ENCODE results near the gene GAS2L2.

GAS2L2 gene

GRCh38 chr17:35752945-35753764 is at the start of gene GAS2L2:
Gene GAS2L2, minus strand, starts transcription at chr17:35753239. Its CDS starts 389 bp downstream, at chr17:35752850.
- no peak for TF ChIP-seq Cebpa-rat (IDR thresholded peaks at IDR 0.05)
- Histone ChIP-seq H3K27ac (no peak within 1 kb of the TSS), H3K9ac (no peak within 1 kb of the TSS)

GRCh38 chr17:35801583-35802224 is 48.7 kb upstream of the GAS2L2 start:
- H3K27ac ChIP-seq = peak overlapping the region in 10 of 11 experiments; percentile 49 to 85 (median 74); a peak in 19 of 22 replicates
- H4K20me1 ChIP-seq = no peaks in the 10 kb centered on the region
- no peaks in the 10 kb centered on the region for H3K36me3 ChIP-seq
- peak overlapping the region; percentile 55 to 88 (median 74) for H3K4me2 ChIP-seq
- peak overlapping the region in 2 of 10 experiments; percentile 9 to 28; a peak in 1 of 20 replicates for H3K4me3 ChIP-seq
- H3K27me3 ChIP-seq = peaks cover 2 to 16% (median 11%) of the 10 kb centered on the region in 11 experiments; a peak in 20 of 22 replicates
- no peak; a peak in 1 of 22 replicates for TF ChIP-seq Cebpa-rat (IDR thresholded peaks at IDR 0.05)
- peak overlapping the region in 10 of 11 experiments; percentile 15 to 70 (median 54); a peak in 17 of 22 replicates for H3K9ac ChIP-seq
- H3K4me1 ChIP-seq = peaks cover 11 to 41% (median 31%) of the 10 kb centered on the region in 10 experiments
- no peaks in the 10 kb centered on the region for H3K9me3 ChIP-seq (replicated peaks in 1 of 11)

More at GRCh38 chr17:35752945-35753764, at the start of gene GAS2L2:
- Histone ChIP-seq H3K4me1 (peaks cover 13 to 22% (median 18%) of the 10 kb centered on the region in 10 experiments; a peak in 19 of 20 replicates), H3K4me3 (no peak within 1 kb of the TSS), H4K20me1 (peaks cover 0 to 24% (median 0%) of the 10 kb centered on the region in 11 experiments; a peak in 6 of 22 replicates), H3K27me3 (peaks cover 27 to 36% (median 33%) of the 10 kb centered on the region in 11 experiments), H3K4me2 (peak within 1 kb of the TSS in 8 of 11 experiments; percentile 4 to 59 (median 30); a peak in 10 of 22 replicates), H3K36me3 (no peaks in the 10 kb centered on the region), H3K9me3 (replicated peaks in 1 of 11) (0 out of 22 replicates have a peak, but pooled peaks cover 0 to 3% (median 0%) of the 10 kb centered on the region in 11 experiments)

GRCh38 chr17:35799942-35800341 is 46.9 kb upstream of the GAS2L2 start:
- no peak overlapping the region for H3K9ac ChIP-seq
- no peak for TF ChIP-seq Cebpa-rat (IDR thresholded peaks at IDR 0.05)

GRCh38 chr17:35797918-35798317 is 44.9 kb upstream of the GAS2L2 start:
- H3K4me3 ChIP-seq = no peak overlapping the region
- H3K27me3 ChIP-seq = peaks cover 38 to 54% (median 49%) of the 10 kb centered on the region in 11 experiments
- peaks cover 0 to 7% (median 0%) of the 10 kb centered on the region in 11 experiments; a peak in 2 of 22 replicates for H4K20me1 ChIP-seq
- H3K36me3 ChIP-seq = no peaks in the 10 kb centered on the region
- H3K27ac ChIP-seq = no peak overlapping the region
- H3K4me2 ChIP-seq = no peak overlapping the region
- no peaks in the 10 kb centered on the region for H3K9me3 ChIP-seq (replicated peaks in 1 of 11)
- H3K4me1 ChIP-seq = peaks cover 16 to 39% (median 36%) of the 10 kb centered on the region in 10 experiments
- H3K9ac ChIP-seq = no peak overlapping the region
- TF ChIP-seq Cebpa-rat (IDR thresholded peaks at IDR 0.05) = no peak

More at GRCh38 chr17:35799942-35800341, 46.9 kb upstream of the GAS2L2 start:
- H3K4me3 ChIP-seq = no peak overlapping the region
- H3K4me1 ChIP-seq = peaks cover 12 to 40% (median 32%) of the 10 kb centered on the region in 10 experiments
- peak overlapping the region in 8 of 11 experiments; percentile 25 to 88 (median 78); a peak in 16 of 22 replicates for H3K4me2 ChIP-seq
- peak overlapping the region in 2 of 11 experiments; percentile 70 to 83; a peak in 2 of 22 replicates for H3K27ac ChIP-seq
- peaks cover 18 to 33% (median 29%) of the 10 kb centered on the region in 11 experiments for H3K27me3 ChIP-seq
- peaks cover 0 to 3% (median 0%) of the 10 kb centered on the region in 11 experiments; a peak in 2 of 22 replicates for H4K20me1 ChIP-seq
- H3K36me3 ChIP-seq = no peaks in the 10 kb centered on the region
- H3K9me3 ChIP-seq (replicated peaks in 1 of 11) = no peaks in the 10 kb centered on the region

- H3K27me3 ChIP-seq = peaks cover 41 to 59% (median 55%) of the 10 kb centered on the region in 11 experiments
- no peak overlapping the region for H3K9ac ChIP-seq
- no peak overlapping the region for H3K4me3 ChIP-seq
- no peak overlapping the region for H3K4me2 ChIP-seq
- no peak for TF ChIP-seq Cebpa-rat (IDR thresholded peaks at IDR 0.05)
- H3K4me1 ChIP-seq = peaks cover 16 to 39% (median 35%) of the 10 kb centered on the region in 10 experiments
- peaks cover 0 to 7% (median 0%) of the 10 kb centered on the region in 11 experiments; a peak in 2 of 22 replicates for H4K20me1 ChIP-seq
- H3K27ac ChIP-seq = no peak overlapping the region
- no peaks in the 10 kb centered on the region for H3K9me3 ChIP-seq (replicated peaks in 1 of 11)
- no peaks in the 10 kb centered on the region for H3K36me3 ChIP-seq
Observed at GRCh38 chr17:35797370-35797769, 44.3 kb upstream of the GAS2L2 start.

GRCh38 chr17:35796942-35797341 is 43.9 kb upstream of the GAS2L2 start:
- Histone ChIP-seq H3K9ac (no peak overlapping the region), H4K20me1 (peaks cover 0 to 7% (median 0%) of the 10 kb centered on the region in 11 experiments; a peak in 2 of 22 replicates), H3K4me1 (peaks cover 16 to 35% (median 31%) of the 10 kb centered on the region in 10 experiments), H3K9me3 (replicated peaks in 1 of 11) (no peaks in the 10 kb centered on the region), H3K27me3 (peaks cover 41 to 63% (median 55%) of the 10 kb centered on the region in 11 experiments), H3K36me3 (no peaks in the 10 kb centered on the region), H3K4me2 (no peak overlapping the region), H3K27ac (no peak overlapping the region), H3K4me3 (no peak overlapping the region)
- no peak for TF ChIP-seq Cebpa-rat (IDR thresholded peaks at IDR 0.05)

GRCh38 chr17:35795871-35796265 is 42.8 kb upstream of the GAS2L2 start:
- Histone ChIP-seq H3K4me2 (peak overlapping the region; percentile 96 to 100 (median 99)), H3K36me3 (no peaks in the 10 kb centered on the region), H3K27me3 (peaks cover 41 to 66% (median 55%) of the 10 kb centered on the region in 11 experiments), H4K20me1 (peaks cover 0 to 7% (median 0%) of the 10 kb centered on the region in 11 experiments; a peak in 2 of 22 replicates), H3K4me1 (peaks cover 6 to 24% (median 21%) of the 10 kb centered on the region in 10 experiments), H3K9me3 (replicated peaks in 1 of 11) (no peaks in the 10 kb centered on the region), H3K9ac (peak overlapping the region in 8 of 11 experiments; percentile 47 to 73 (median 61); a peak in 10 of 22 replicates), H3K4me3 (peak overlapping the region; percentile 55 to 77 (median 66)), H3K27ac (no peak overlapping the region)
- TF ChIP-seq Cebpa-rat (IDR thresholded peaks at IDR 0.05) = no peak

- Histone ChIP-seq H3K36me3 (no peaks in the 10 kb centered on the region), H4K20me1 (peaks cover 0 to 7% (median 0%) of the 10 kb centered on the region in 11 experiments; a peak in 2 of 22 replicates), H3K9me3 (replicated peaks in 1 of 11) (no peaks in the 10 kb centered on the region), H3K4me2 (peak within 1 kb of the TSS; percentile 96 to 100 (median 99)), H3K9ac (peak within 1 kb of the TSS; percentile 4 to 73 (median 58); a peak in 20 of 22 replicates), H3K4me1 (peaks cover 5 to 18% (median 14%) of the 10 kb centered on the region in 10 experiments; a peak in 17 of 20 replicates), H3K4me3 (peak within 1 kb of the TSS; percentile 55 to 77 (median 66)), H3K27me3 (peaks cover 41 to 66% (median 55%) of the 10 kb centered on the region in 11 experiments), H3K27ac (no peak within 1 kb of the TSS)
- no peak for TF ChIP-seq Cebpa-rat (IDR thresholded peaks at IDR 0.05)
Observed at GRCh38 chr17:35795007-35795870, 42.2 kb upstream of the GAS2L2 start, which contains the start of gene MMP28. Gene MMP28, minus strand, starts transcription at chr17:35795641. Its CDS starts 264 bp downstream, at chr17:35795377.

All from BLaER1 treated with 17β-estradiol and CSF1 and Interleukin-3, amounts not matched to agents 10 nM and 100 nM (cell line).